Glutamatergic neuron (in vitro differentiated cells): Measurements from ENCODE around the gene CD14. TPM values are rescaled to one million over a fixed set of nuclear protein-coding genes. Genes with fewer than 3 reads are reported as not detected.
"Not testable (repeated sequence)": the region's sequence is repeated elsewhere in the genome, so short reads cannot be mapped to it uniquely, and the experiment has no call there.

Experiments used
- DNase-seq: peaks from one replicate; pipeline ENCODE4 v3.0.0; 2022
- H3K27ac Mint-ChIP-seq: one replicate; pipeline ENCODE4 v1.8.0; 2020; ENCODE audit warnings: mild to moderate bottlenecking, mixed read lengths, inconsistent platforms; ENCODE audit not compliant: unreplicated experiment
- H3K27me3 Mint-ChIP-seq: one replicate; pipeline ENCODE4 v1.8.0; 2020; ENCODE audit warnings: mild to moderate bottlenecking, moderate library complexity, mixed read lengths, inconsistent platforms; ENCODE audit not compliant: unreplicated experiment
- H3K36me3 Mint-ChIP-seq: one replicate; pipeline ENCODE4 v1.8.0; 2020; ENCODE audit warnings: mild to moderate bottlenecking, mixed read lengths, inconsistent platforms; ENCODE audit not compliant: unreplicated experiment
- H3K4me1 Mint-ChIP-seq: one replicate; pipeline ENCODE4 v1.8.0; 2020; ENCODE audit warnings: mild to moderate bottlenecking, low read depth, mixed read lengths, inconsistent platforms; ENCODE audit not compliant: unreplicated experiment
- H3K4me3 Mint-ChIP-seq: one replicate; pipeline ENCODE4 v1.8.0; 2020; ENCODE audit warnings: mild to moderate bottlenecking, mixed read lengths, inconsistent platforms; ENCODE audit not compliant: unreplicated experiment
- H3K9me3 Mint-ChIP-seq: one replicate; pipeline ENCODE4 v1.8.0; 2020; ENCODE audit warnings: mild to moderate bottlenecking, moderate library complexity, mixed read lengths, inconsistent platforms; ENCODE audit not compliant: unreplicated experiment
- total RNA-seq: library from RNA; stranded (reverse); fragmentation: NEBNext Ultra II Directional; extraction: Animal tissue kit (Norgen Biotek cat#: 25700); gene quantifications from one replicate; pipeline ENCODE4 v1.2.1, GENCODE V29; 2021; ENCODE audit not compliant: unreplicated experiment
- TF ChIP-seq, protein P1 (sequence below): fragments of 200-600 bp; sonication (generic); IDR thresholded peaks from one replicate; pipeline ENCODE4 v1.5.0; 2021; ENCODE audit not compliant: partially characterized antibody, unreplicated experiment

CD14 gene
- total RNA-seq, 1 donor from 2014 or later, result 0.64 TPM

DNA sequence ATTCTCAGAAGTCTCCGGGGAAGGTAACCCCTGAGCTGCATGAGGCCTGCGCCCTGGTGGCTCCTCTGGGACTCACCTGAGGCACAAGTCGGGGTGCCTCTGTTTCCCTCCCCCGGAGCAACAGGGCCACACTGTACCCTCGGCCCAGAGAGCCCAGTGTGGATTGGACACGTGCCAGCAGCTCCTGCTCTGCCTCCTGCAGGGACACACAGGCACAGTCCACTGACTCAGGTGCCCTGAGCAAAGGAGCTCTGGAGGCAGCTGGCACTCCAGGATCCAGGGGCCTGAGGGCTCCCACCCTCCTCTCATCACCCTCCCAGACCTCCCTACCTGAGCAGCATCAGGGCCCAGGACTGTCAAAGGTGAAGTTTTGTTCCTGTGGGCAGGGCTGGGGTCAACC lies 38.8 kb downstream of the CD14 start:
- H3K4me1 Mint-ChIP-seq, result no peaks in the 10 kb centered on the region
- no peak overlapping the region for H3K27ac Mint-ChIP-seq
- TF ChIP-seq, protein P1, sequence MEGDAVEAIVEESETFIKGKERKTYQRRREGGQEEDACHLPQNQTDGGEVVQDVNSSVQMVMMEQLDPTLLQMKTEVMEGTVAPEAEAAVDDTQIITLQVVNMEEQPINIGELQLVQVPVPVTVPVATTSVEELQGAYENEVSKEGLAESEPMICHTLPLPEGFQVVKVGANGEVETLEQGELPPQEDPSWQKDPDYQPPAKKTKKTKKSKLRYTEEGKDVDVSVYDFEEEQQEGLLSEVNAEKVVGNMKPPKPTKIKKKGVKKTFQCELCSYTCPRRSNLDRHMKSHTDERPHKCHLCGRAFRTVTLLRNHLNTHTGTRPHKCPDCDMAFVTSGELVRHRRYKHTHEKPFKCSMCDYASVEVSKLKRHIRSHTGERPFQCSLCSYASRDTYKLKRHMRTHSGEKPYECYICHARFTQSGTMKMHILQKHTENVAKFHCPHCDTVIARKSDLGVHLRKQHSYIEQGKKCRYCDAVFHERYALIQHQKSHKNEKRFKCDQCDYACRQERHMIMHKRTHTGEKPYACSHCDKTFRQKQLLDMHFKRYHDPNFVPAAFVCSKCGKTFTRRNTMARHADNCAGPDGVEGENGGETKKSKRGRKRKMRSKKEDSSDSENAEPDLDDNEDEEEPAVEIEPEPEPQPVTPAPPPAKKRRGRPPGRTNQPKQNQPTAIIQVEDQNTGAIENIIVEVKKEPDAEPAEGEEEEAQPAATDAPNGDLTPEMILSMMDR, result no peak
- H3K9me3 Mint-ChIP-seq, result no peaks in the 10 kb centered on the region
- H3K4me3 Mint-ChIP-seq, result no peak overlapping the region
- no peaks in the 10 kb centered on the region for H3K27me3 Mint-ChIP-seq
- DNase-seq, result no peak
- no peaks in the 10 kb centered on the region for H3K36me3 Mint-ChIP-seq

DNA sequence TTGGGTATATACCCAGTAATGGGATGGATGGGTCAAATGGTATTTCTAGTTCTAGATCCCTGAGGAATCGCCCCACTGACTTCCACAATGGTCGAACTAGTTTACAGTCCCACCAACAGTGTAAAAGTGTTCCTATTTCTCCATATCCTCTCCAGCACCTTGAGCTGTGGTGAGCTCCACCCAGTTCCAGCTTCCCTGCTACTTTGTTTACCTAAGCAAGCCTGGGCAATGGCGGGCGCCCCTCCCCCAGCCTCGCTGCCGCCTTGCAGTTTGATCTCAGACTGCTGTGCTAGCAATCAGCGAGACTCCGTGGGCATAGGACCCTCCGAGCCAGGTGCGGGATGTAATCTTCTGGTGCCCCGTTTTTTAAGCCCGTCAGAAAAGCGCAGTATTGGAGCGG lies 39.9 kb downstream of the CD14 start:
- not testable (repeated sequence) for H3K4me3 Mint-ChIP-seq, H3K4me1 Mint-ChIP-seq, H3K9me3 Mint-ChIP-seq, DNase-seq, H3K36me3 Mint-ChIP-seq, H3K27me3 Mint-ChIP-seq, H3K27ac Mint-ChIP-seq

DNA sequence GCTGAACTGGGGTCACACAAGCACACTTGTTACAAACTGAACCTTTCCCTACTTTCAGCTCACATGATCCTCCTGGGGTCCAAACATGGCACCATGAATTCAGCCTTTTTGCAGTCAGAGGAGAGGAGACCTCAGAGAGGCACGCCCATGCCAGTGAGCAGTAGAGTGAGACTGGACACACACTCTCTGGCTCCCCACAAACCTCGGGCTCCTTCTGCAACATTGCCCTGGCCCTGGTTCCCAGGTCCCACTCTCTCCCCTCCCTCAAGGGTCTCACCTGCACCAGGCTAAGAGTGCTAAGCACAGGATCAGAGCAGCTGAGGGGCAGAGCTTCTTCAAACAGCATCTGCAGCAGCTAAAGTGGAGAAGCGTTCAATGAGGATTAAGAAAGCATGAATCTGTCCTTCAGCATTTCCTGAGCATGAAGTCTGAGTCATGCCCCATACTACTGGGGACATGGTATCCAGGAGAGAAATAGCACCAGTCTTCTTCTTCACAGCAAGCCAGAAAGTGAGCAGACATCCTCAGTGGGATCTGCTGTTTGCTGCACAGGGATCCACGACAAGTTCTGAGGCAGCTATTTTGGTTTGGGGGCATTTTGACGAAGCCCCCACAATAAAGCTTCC lies 41.1 kb downstream of the CD14 start:
- TF ChIP-seq, protein P1, result no peak
- Mint-ChIP-seq H3K27me3 (no peaks in the 10 kb centered on the region), H3K36me3 (no peaks in the 10 kb centered on the region), H3K4me1 (no peaks in the 10 kb centered on the region), H3K27ac (no peak overlapping the region), H3K4me3 (no peak overlapping the region), H3K9me3 (no peaks in the 10 kb centered on the region)
- DNase-seq, result no peak

DNA sequence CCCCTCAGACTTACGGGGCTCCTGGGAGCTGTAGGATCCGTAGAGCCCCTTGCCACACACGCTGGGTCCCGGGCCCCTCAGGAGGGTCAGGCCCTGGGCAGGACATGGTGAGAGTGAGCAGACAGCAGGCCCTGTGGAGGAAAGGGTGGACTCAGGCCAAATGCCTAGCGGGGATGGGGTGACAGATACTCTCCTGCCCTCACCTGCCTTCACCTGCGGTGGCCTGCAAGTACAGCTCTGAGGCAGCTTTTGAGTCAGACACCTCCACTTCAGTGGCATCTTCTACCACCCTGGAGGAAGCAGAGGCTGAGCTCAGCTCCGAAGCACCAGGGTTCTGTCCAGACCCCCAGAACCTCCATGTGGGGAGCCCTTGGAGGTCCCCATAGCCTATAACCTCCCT lies 42.1 kb downstream of the CD14 start:
- no peak for DNase-seq
- no peaks in the 10 kb centered on the region for H3K27me3 Mint-ChIP-seq
- H3K4me3 Mint-ChIP-seq, result no peak overlapping the region
- H3K4me1 Mint-ChIP-seq, result no peaks in the 10 kb centered on the region
- no peak overlapping the region for H3K27ac Mint-ChIP-seq
- TF ChIP-seq, protein P1, result no peak
- H3K36me3 Mint-ChIP-seq, result no peaks in the 10 kb centered on the region
- H3K9me3 Mint-ChIP-seq, result no peaks in the 10 kb centered on the region

DNA sequence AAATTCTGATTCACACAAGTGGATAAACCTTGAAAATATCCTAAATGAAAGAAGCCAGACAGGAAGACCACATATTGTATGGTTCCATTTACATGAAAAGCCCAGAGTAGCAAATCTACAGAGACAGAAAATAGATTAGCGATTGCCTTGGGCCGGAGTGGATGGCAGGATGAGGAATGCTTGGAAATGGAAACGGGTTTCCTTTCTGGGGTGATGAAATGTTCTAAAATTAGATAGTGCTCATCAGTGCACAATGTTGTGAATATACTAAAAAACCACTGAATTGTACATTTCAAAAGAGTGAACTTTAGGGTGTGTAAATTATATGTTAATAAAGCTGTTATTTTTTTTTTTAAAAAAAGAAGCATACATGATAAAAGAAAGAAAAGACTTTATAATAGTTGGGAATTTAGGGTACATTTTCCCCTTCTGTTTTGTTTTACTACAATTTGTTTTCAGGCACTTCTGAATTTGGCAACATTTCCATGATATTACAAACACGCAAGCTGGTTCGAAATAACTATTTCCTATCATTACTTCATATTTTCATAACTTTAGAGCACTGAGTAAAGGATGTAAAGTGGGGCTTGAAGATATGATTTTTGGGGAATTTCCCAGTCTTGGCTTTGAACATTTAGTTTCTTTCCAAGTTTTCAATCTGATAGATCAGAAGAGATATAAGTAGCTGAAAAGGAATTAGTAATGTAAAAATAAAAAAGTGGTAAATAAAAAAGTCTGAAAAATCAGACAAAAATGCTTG lies 44.5 kb downstream of the CD14 start:
- Mint-ChIP-seq H3K4me1 (no peaks in the 10 kb centered on the region), H3K27ac (no peak overlapping the region), H3K4me3 (no peak overlapping the region), H3K27me3 (no peaks in the 10 kb centered on the region), H3K9me3 (peaks cover under 1% of the 10 kb centered on the region), H3K36me3 (no peaks in the 10 kb centered on the region)
- no peak for DNase-seq
- TF ChIP-seq, protein P1, result no peak
